Smooth muscle cell of trachea (primary cell): ENCODE measurements around the gene SLC9A2. TPM values are rescaled to one million over a fixed set of nuclear protein-coding genes. Genes with fewer than 3 reads are reported as not detected.

Experiments
- total RNA-seq: library from RNA; depleted of rRNA; stranded (reverse); fragments of >200 nt; gene quantifications from 2 replicates; pipeline ENCODE4 v1.2.1, GENCODE V29; 2014

The SLC9A2 gene, protein sequence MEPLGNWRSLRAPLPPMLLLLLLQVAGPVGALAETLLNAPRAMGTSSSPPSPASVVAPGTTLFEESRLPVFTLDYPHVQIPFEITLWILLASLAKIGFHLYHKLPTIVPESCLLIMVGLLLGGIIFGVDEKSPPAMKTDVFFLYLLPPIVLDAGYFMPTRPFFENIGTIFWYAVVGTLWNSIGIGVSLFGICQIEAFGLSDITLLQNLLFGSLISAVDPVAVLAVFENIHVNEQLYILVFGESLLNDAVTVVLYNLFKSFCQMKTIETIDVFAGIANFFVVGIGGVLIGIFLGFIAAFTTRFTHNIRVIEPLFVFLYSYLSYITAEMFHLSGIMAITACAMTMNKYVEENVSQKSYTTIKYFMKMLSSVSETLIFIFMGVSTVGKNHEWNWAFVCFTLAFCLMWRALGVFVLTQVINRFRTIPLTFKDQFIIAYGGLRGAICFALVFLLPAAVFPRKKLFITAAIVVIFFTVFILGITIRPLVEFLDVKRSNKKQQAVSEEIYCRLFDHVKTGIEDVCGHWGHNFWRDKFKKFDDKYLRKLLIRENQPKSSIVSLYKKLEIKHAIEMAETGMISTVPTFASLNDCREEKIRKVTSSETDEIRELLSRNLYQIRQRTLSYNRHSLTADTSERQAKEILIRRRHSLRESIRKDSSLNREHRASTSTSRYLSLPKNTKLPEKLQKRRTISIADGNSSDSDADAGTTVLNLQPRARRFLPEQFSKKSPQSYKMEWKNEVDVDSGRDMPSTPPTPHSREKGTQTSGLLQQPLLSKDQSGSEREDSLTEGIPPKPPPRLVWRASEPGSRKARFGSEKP
- total RNA-seq: under 0.01 TPM in 2 replicates

DNA sequence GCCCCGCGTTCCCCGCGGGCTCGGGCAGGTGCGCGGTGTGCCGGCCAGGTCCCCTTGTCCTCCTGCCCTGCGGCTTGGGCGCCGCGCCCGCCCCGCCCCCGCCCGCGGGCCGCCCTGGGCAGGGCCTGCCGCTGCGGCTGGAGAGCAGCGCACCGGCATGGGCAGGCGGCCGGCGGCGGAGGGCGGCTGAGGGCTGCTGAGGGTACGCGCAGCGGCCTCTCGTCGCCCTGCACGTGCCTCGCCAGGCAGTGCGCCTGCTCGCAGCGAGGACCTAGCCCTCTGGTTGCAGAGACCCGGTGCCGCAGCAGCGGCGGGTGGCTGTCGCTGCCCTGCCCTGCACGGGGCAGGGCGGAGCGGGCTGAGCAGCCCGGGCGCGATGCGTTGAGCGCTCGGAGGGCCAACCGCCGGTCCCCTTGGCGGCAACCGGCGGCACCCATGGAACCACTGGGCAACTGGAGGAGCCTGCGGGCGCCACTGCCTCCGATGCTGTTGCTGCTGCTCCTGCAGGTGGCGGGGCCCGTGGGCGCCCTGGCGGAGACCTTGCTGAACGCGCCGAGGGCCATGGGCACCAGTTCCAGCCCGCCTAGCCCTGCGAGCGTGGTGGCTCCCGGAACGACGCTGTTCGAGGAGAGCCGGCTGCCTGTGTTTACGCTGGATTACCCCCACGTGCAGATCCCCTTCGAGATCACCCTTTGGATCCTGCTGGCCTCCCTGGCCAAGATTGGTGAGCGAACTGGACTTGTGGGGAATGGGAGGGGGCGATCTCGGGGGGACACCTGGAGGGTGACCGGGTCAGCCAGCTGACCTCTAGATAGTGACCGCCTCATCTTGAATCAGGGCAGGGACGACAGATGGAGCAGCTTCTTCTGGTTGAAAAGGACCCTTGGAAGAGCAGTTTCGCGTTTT lies at the start of gene SLC9A2:
TSS of gene SLC9A2 (plus strand) at position 140 of the 906 bp plus-strand sequence. CDS start at position 436, 296 bp downstream.

Other genes starting within 250 kb of the SLC9A2 start
- not detected in 2 replicates for gene IL18RAP, start 196.4 kb upstream of the SLC9A2 start, total RNA-seq
- not detected in 2 replicates for gene SLC9A4, start 146.3 kb upstream of the SLC9A2 start, total RNA-seq
- gene TMEM182, start 142.5 kb downstream of the SLC9A2 start, total RNA-seq: 1.3 and 2.0 TPM in 2 replicates